Tibial artery (tissue), 4 donors: ENCODE results near the gene BOC.

Experiments
- DNase-seq, 2 donors: peaks; one replicate each; pipeline ENCODE4 v3.0.0-alpha.2; 2019
- H3K27ac ChIP-seq, 2 donors: fragments of 200-600 bp; sonication (generic) in 1 of 2; 1 replicate in 1 of 2; 2 replicates in 1 of 2; pipeline ENCODE4 v1.5.1; 2018 to 2019; ENCODE audit warnings: mild to moderate bottlenecking in 1 of 2
- H3K27me3 ChIP-seq, 2 donors: fragments of 200-600 bp; sonication (generic) in 1 of 2; one replicate each; pipeline versions ENCODE4 v1.5.1 to v1.6.0; 2016 to 2019
- H3K36me3 ChIP-seq, 3 donors: fragments of 200-600 bp; sonication (generic) in 2 of 3; one replicate each; pipeline ENCODE4 v1.5.1; 2016 to 2019; ENCODE audit warnings: mild to moderate bottlenecking in 2 of 3
- H3K4me1 ChIP-seq, 4 donors: fragments of 200-600 bp; sonication (generic) in 2 of 4; 1 replicate in 3 of 4; 2 replicates in 1 of 4; pipeline ENCODE4 v1.5.1; 2016 to 2019
- H3K4me3 ChIP-seq, 2 donors: fragments of 200-600 bp; sonication (generic) in 1 of 2; 1 replicate in 1 of 2; 2 replicates in 1 of 2; pipeline ENCODE4 v1.5.1; 2018 to 2019; ENCODE audit warnings: mild to moderate bottlenecking in 2 of 2
- H3K9me3 ChIP-seq, 3 donors: fragments of 200-600 bp; sonication (generic) in 1 of 3; one replicate each; pipeline ENCODE4 v1.5.1; 2016 to 2019
- intact Hi-C: fragments of 100-400 bp; cut with DNase I; formaldehyde crosslinking; loops from one replicate; pipeline ENCODE4 v1.15.0; 2023; ENCODE audit warnings: low total_unique reads
- TF ChIP-seq, protein P1 (sequence below), 2 experiments: fragments of 200-600 bp in 1 of 2; fragments of 450-650 bp in 1 of 2; IDR thresholded peaks; one replicate each; pipeline ENCODE4 v1.5.1; 2017 to 2019; ENCODE audit warnings: antibody characterized with exemption in 2 of 2, mild to moderate bottlenecking in 1 of 2, moderate library complexity in 1 of 2

The BOC gene

DNA sequence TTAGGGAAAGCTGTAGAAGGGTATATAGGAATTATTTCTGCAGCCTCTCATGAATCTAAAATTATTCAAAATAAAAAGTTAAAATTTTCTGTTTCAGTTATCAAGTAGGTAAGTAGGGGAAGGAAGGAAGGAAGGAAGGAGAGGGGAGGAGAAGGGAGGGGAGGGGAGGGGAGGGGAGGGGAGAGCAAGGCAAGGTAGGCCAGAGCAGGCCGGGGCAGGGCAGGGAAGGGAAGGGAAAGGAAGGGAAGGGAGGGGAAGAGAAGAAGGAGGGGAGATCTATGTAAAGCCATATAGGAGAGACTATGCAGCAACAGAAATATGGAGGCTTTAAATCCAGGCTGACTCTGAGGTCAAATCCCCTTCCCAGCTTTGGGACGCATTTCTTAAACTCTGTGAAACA lies 38.3 kb upstream of the BOC start:
- Histone ChIP-seq H3K4me3 (no peak overlapping the region), H3K36me3 (no peaks in the 10 kb centered on the region), H3K27ac (no peak overlapping the region), H3K9me3 (no peaks in the 10 kb centered on the region), H3K4me1 (peaks cover 0 to 10% (median 2%) of the 10 kb centered on the region in 4 donors), H3K27me3 (no peaks in the 10 kb centered on the region)
- no peak for DNase-seq
- TF ChIP-seq, protein P1, sequence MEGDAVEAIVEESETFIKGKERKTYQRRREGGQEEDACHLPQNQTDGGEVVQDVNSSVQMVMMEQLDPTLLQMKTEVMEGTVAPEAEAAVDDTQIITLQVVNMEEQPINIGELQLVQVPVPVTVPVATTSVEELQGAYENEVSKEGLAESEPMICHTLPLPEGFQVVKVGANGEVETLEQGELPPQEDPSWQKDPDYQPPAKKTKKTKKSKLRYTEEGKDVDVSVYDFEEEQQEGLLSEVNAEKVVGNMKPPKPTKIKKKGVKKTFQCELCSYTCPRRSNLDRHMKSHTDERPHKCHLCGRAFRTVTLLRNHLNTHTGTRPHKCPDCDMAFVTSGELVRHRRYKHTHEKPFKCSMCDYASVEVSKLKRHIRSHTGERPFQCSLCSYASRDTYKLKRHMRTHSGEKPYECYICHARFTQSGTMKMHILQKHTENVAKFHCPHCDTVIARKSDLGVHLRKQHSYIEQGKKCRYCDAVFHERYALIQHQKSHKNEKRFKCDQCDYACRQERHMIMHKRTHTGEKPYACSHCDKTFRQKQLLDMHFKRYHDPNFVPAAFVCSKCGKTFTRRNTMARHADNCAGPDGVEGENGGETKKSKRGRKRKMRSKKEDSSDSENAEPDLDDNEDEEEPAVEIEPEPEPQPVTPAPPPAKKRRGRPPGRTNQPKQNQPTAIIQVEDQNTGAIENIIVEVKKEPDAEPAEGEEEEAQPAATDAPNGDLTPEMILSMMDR (IDR thresholded peaks at IDR 0.05) = no peak
- intact Hi-C loops = no loop called here

DNA sequence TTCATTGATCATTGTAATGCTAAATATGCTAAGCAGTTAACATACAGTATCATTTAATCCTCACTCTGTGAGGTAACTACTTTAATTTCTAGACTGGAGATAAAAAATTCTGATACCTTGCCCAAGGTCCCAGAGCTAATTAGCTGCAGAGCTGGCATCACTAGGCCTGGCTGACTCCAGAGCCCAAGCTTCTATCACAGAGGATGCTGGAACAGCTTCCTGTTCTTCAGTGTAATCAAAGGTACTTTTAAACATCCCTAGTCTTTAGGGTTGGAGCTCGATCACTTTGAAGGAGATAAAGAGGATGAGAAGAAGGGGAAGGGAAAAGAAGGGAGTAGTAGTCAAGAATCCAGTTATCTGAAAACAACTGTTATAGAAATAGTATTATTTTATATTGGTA lies 37.1 kb upstream of the BOC start:
- Histone ChIP-seq H3K36me3 (no peaks in the 10 kb centered on the region), H3K9me3 (no peaks in the 10 kb centered on the region), H3K27ac (no peak overlapping the region), H3K27me3 (no peaks in the 10 kb centered on the region), H3K4me1 (no peaks in the 10 kb centered on the region), H3K4me3 (no peak overlapping the region)
- intact Hi-C loops = no loop called here
- TF ChIP-seq, protein P1 (IDR thresholded peaks at IDR 0.05) = no peak
- DNase-seq = no peak

DNA sequence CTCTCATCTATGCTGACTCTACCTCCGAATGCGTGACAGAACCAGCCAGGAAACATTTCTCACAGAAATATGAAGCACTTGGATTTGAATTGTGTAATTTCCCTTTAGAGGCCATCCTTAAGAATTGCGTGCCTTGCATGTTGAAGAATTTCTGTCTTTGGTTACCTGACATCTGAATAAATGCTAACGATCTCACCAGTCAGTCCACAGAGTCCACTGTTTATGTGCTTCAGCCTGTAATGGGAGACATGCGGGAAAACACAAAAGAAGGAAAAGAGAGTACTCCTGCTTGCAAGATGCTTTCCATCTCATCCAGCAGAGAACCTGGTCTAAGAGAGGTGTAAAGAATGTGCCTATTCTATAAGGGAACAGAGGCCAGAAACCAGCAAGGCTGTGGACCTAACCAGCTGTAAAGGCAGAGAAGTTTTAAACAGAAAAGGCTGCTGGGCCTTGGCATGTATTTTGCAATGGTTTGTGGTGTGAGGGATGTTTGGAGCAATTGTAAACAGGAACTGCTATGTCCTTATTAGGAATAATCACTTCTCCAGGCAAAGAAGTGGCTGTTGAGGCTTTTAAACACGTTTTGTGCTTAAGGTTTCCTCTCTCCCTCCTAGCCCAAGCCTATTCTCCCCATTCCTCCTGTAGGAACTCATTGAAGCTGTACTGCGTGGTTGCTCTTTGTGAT lies 36.4 kb upstream of the BOC start:
- no peak overlapping the region for H3K4me3 ChIP-seq
- no peak overlapping the region for H3K27ac ChIP-seq
- H3K4me1 ChIP-seq = no peaks in the 10 kb centered on the region
- H3K9me3 ChIP-seq = no peaks in the 10 kb centered on the region
- no peak for DNase-seq
- intact Hi-C loops = no loop called here
- no peaks in the 10 kb centered on the region for H3K36me3 ChIP-seq
- no peaks in the 10 kb centered on the region for H3K27me3 ChIP-seq
- TF ChIP-seq, protein P1 (IDR thresholded peaks at IDR 0.05) = no peak

DNA sequence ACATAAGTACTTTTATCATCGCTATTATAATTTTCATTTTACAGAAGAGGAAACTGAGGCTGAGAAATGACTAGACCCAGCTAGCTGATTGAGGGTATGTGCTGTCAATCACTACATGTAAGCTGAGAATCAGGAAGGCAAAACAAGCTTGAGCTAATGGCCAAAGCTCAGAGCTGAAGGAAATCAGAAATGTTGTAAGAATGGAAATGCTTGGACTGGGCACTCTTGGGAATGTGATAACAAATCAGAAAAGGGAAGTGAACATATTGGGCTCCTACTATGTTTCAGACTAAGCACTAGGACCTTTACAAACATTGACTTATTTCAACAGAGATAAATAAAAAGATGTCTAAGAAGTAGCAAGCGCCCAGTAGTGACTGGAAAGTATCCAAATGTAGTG lies 33.8 kb upstream of the BOC start:
- DNase-seq = no peak
- Histone ChIP-seq H3K27ac (no peak overlapping the region), H3K27me3 (no peaks in the 10 kb centered on the region), H3K36me3 (no peaks in the 10 kb centered on the region), H3K9me3 (no peaks in the 10 kb centered on the region), H3K4me1 (no peaks in the 10 kb centered on the region), H3K4me3 (no peak overlapping the region)
- TF ChIP-seq, protein P1 (IDR thresholded peaks at IDR 0.05) = no peak
- intact Hi-C loops = no loop called here

DNA sequence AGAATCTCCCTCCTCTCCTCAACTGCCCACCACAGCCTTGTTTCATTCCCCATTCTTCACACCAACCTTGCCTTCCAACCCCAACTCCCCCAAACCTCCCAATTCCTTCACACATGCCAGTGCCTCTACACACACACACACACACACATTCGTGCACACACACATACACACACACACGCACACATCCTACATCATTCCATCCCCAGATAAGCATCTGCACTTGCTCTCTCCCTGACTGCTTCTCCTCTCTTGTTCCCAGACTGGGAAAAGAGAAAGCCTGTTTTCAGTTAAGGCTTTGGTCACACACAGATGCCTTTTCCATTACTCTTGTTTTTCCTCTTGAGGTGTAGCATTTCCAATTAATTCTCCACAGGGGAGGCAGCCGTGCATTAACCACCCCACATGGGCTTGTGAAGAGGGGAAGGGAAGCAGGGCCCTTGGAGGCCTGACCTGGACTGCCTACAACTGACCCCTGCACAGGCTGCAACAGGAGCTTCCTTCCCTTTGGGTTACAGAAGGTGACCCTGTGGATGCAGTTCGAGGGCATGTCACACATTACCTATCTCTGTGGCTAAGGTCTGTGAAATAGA lies 32.0 kb upstream of the BOC start:
- Histone ChIP-seq H3K4me3 (no peak overlapping the region), H3K4me1 (no peaks in the 10 kb centered on the region), H3K27ac (no peak overlapping the region), H3K27me3 (no peaks in the 10 kb centered on the region), H3K36me3 (no peaks in the 10 kb centered on the region), H3K9me3 (no peaks in the 10 kb centered on the region)
- no peak for DNase-seq
- TF ChIP-seq, protein P1 (IDR thresholded peaks at IDR 0.05) = no peak
- intact Hi-C loops = no loop called here
